Bronchial epithelial cell (primary cell): ENCODE measurements around the gene RBM33. TPM values are rescaled to one million over a fixed set of nuclear protein-coding genes. Genes with fewer than 3 reads are reported as not detected.

Experiments
- DNase-seq: peaks from one replicate; pipeline ENCODE4 v3.0.0-alpha.2; 2010; ENCODE audit warnings: low read depth
- FAIRE-seq: peaks from 2 replicates; lab custom pipeline; 2011; peaks lifted over from hg19 to GRCh38; lab: Jason Lieb, UNC
- H3K27me3 ChIP-seq: 2 replicates; pipeline ENCODE4 v1.5.1; 2011; ENCODE audit warnings: low read length; ENCODE audit not compliant: control insufficient read depth, insufficient read depth
- H3K36me3 ChIP-seq: 2 replicates; pipeline ENCODE4 v1.5.1; 2011; ENCODE audit warnings: low read length; ENCODE audit not compliant: control insufficient read depth, insufficient read depth
- H3K4me3 ChIP-seq: 2 replicates; pipeline ENCODE4 v1.5.1; 2011; ENCODE audit warnings: mild to moderate bottlenecking, low read depth, low read length, control low read depth
- total RNA-seq: library from RNA; depleted of rRNA; stranded (reverse); fragments of >200 nt; gene quantifications from 2 replicates; pipeline ENCODE4 v1.2.1, GENCODE V29; 2014
- TF ChIP-seq, protein P1 (sequence below): IDR thresholded peaks from 2 replicates; pipeline ENCODE4 v1.5.1; 2011; ENCODE audit warnings: mild to moderate bottlenecking, moderate library complexity, low read length, control low read depth, inconsistent platforms; ENCODE audit not compliant: insufficient read depth, severe bottlenecking

RBM33 gene
- total RNA-seq, 1 donor from 2014 or later: 17.1 TPM

DNA sequence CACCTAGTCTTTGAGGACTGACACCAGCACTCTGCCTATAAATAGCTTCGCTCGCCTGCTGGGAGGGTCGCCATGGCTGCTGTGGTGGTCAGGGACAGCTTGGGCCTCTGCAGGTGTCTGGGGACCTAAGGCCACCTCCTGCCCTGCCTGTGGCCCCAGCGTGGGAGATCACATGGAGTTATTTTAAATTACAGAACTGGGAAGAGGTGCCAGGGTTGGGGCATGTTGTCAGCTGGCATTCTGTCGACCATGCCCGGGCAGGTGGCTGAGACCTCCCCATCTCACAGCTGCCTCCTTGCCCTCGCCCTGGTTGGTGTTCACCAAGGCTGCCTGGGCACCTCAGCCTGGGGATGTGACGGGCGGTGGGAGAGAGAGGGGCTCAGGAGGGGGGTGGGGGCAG lies 149.7 kb downstream of the RBM33 start:
- Histone ChIP-seq H3K4me3 (no peak overlapping the region), H3K27me3 (no peaks in the 10 kb centered on the region), H3K36me3 (no peaks in the 10 kb centered on the region)
- no peak for FAIRE-seq
- DNase-seq: no peak
- TF ChIP-seq, protein P1, sequence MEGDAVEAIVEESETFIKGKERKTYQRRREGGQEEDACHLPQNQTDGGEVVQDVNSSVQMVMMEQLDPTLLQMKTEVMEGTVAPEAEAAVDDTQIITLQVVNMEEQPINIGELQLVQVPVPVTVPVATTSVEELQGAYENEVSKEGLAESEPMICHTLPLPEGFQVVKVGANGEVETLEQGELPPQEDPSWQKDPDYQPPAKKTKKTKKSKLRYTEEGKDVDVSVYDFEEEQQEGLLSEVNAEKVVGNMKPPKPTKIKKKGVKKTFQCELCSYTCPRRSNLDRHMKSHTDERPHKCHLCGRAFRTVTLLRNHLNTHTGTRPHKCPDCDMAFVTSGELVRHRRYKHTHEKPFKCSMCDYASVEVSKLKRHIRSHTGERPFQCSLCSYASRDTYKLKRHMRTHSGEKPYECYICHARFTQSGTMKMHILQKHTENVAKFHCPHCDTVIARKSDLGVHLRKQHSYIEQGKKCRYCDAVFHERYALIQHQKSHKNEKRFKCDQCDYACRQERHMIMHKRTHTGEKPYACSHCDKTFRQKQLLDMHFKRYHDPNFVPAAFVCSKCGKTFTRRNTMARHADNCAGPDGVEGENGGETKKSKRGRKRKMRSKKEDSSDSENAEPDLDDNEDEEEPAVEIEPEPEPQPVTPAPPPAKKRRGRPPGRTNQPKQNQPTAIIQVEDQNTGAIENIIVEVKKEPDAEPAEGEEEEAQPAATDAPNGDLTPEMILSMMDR: no peak

DNA sequence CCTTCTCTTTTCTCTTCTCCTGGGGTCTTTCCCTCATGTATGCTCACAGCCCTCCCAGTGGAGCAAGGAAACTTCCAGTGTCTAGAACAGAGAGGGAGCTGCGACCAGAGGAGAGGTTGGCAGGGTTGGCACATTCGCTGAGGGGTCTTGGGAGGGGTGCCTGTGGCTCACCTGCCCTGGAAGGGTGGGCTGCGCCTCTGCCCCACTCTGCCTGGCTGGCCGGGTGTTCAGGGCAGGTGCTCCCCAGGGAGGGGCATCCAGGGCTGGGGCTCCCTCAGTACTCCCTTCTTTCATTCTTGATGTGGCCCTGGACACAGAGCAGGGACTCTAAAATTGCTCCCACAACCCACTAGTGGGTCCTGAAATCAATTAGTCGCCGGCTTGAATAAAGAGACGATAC lies 150.9 kb downstream of the RBM33 start:
- DNase-seq: no peak
- Histone ChIP-seq H3K36me3 (no peaks in the 10 kb centered on the region), H3K4me3 (no peak overlapping the region), H3K27me3 (no peaks in the 10 kb centered on the region)
- TF ChIP-seq, protein P1: no peak
- FAIRE-seq: no peak

DNA sequence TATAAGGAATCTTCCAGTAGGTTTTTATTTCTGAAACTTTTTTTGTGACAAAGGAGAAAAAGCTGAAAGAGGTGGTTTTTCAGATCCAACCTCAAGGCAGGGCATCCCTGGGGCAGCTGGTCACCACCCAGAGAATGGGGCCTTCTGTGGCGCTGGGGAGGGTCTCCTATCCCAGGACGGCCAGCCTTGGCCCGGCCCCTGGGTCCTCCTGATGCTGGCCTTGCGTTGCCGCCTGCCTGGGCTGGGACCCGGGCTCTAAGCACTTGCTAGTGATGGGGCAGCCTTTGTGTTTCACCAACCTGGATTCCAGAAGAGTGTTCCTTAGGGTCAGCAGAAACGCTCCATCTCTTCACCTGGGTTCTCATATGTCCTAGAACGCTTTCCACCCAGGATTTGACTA lies 151.5 kb downstream of the RBM33 start:
- no peak for FAIRE-seq
- DNase-seq: no peak
- no peaks in the 10 kb centered on the region for H3K27me3 ChIP-seq
- no peaks in the 10 kb centered on the region for H3K36me3 ChIP-seq
- no peak overlapping the region for H3K4me3 ChIP-seq
- TF ChIP-seq, protein P1: no peak

DNA sequence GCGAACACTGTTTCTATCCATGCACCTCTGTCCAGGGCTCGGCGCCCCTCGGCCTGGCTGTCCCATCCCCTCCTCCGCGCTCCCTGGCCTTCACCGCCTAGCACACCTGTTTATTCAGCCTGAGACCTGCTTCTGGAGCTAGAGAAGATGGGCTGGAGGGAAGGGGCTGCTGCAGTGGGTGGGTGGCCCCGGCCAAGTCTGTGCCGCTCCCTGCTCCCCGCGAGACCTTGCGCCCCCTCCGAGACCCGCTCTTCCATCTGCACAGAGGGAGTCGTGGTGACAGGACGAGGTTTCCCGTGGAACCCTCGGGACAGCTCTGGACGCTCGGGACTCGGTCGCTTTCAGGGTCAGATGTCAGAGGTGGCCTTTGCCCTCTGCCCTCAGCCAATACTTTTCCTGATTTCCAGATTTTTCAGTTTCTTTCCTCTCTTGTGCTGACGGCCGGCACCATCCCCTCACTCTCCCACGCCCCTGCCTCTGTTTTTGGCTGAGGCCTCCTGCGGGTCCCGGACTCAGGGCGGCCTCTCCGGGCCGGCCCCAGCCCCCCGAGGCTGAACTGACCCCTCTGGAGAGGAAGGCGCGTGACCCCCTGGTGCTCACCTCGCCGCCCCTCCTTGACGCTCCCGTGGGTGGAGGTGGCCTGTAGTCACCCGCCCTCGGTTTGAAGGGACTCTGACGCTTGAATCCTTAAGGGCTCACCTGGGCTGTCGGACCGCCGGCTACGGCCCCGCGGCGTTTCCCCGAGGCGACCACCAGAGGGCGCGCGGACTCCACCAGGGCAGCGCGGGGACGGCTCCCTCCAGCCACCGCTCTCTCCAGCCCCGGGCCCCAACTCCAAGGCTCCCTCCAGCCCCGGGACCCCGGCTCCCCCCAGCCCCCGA lies 152.2 kb downstream of the RBM33 start:
- no peaks in the 10 kb centered on the region for H3K36me3 ChIP-seq
- no peaks in the 10 kb centered on the region for H3K27me3 ChIP-seq
- DNase-seq: no peak
- FAIRE-seq: no peak
- TF ChIP-seq, protein P1: peak; percentile 95
- no peak overlapping the region for H3K4me3 ChIP-seq

DNA sequence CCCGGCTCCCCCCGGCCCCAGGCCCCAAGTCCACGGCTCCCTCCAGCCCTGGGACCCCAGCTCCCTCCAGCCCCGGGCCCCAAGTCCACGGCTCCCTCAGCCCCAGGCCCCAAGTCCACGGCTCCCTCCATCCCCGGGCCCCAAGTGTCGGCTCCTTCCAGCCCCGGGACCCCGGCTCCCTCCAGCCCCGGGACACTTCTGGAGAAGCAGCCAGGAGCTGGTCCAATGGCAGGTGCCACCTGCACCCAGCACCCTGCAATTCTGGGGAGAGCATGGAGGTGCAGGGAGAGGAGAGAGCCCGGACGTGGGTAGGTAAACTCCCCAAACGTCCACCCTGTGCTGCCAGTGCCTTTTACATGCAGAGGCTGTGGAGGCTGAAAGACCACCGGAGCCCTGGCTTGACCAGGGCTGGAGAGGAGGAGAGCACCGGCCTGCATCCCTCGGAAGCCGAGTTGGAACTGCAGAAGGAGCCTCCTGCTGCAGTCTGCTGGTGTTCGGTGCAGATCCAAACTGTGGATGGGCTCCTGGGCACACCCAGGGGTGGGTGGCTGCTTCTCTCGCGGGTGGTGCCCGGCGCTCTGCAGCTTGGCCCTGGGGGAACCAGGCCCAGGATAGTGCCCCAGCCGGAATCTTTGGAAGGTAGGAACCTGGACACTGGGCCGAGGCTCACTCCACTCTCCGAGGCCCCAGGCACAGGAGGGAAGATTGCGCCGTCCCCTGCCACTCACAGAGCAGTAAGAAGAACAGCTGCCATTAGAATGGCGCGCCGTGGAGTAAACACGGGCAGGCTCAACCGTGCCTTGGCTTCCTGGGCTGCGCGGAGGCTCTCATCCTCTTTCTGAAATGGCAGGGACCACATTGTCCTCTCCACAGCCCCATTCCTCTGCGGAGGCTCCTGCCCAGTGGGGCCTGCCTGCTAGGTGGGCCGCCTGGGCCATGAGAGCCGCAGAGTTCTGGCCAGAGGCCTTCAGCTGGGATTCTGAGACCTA lies 153.1 kb downstream of the RBM33 start:
- no peaks in the 10 kb centered on the region for H3K27me3 ChIP-seq
- no peaks in the 10 kb centered on the region for H3K36me3 ChIP-seq
- TF ChIP-seq, protein P1: no peak
- DNase-seq: no peak
- H3K4me3 ChIP-seq: no peak overlapping the region
- no peak for FAIRE-seq
